Measurements from ENCODE around the gene ALOXE3.

The ALOXE3 gene

DNA sequence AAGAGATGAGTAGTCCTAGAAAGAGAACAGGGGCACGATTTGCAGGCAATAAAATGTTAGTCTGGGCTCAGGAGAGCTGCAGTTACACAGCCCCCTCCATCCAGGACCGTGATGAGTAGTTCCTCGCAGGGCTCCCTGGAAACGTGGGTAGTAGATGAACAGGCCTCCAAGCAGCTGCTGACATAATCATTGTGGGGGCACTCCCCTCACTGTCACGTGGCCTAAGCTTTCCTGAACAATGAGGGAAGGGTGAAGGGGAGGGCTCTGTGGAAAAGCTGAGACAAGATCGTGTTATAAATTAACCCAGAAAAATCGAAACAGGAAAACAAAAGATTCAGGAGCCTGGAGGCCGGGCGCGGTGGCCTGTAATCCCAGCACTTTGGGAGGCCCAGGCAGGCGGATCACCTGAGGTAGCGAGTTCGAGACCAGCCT lies 35.2 kb upstream of the ALOXE3 start:
- Histone ChIP-seq H3K9me3 (ENCODE audit: low read length) (no peaks in the 10 kb centered on the region), H3K4me3 (ENCODE audit: low read depth, low read length, poor library complexity, severe bottlenecking) (no peak overlapping the region), H3K27ac (ENCODE audit: low read depth, low read length, poor library complexity, severe bottlenecking) (peak overlapping the region; percentile 63), H3K4me2 (ENCODE audit: low read length) (peak overlapping the region; percentile 58; the same call in 1 of the 2 replicates), H3K27me3 (ENCODE audit: insufficient read depth, low read length) (no peaks in the 10 kb centered on the region), H3K36me3 (ENCODE audit: insufficient read depth, low read length) (peaks cover 14% of the 10 kb centered on the region), H3K79me2 (ENCODE audit: insufficient read depth, low read length) (no peaks in the 10 kb centered on the region), H3K9ac (ENCODE audit: low read length) (peak overlapping the region; percentile 29; the same call in 1 of the 2 replicates), H3K9me2 (ENCODE audit: low read depth, low read length) (no peaks in the 10 kb centered on the region), H2AFZ (ENCODE audit: low read length) (no peak overlapping the region), H4K20me1 (ENCODE audit: insufficient read depth, low read length) (no peaks in the 10 kb centered on the region), H3F3A (ENCODE audit: insufficient read depth, low read length) (no peaks in the 10 kb centered on the region), H3K4me1 (ENCODE audit: insufficient read depth, low read length, severe bottlenecking) (peaks cover 57% of the 10 kb centered on the region)
- no peak for TF ChIP-seq EZH2 (IDR thresholded peaks at IDR 0.05; ENCODE audit: borderline replicate concordance, low read length)
- TF ChIP-seq, protein P1, sequence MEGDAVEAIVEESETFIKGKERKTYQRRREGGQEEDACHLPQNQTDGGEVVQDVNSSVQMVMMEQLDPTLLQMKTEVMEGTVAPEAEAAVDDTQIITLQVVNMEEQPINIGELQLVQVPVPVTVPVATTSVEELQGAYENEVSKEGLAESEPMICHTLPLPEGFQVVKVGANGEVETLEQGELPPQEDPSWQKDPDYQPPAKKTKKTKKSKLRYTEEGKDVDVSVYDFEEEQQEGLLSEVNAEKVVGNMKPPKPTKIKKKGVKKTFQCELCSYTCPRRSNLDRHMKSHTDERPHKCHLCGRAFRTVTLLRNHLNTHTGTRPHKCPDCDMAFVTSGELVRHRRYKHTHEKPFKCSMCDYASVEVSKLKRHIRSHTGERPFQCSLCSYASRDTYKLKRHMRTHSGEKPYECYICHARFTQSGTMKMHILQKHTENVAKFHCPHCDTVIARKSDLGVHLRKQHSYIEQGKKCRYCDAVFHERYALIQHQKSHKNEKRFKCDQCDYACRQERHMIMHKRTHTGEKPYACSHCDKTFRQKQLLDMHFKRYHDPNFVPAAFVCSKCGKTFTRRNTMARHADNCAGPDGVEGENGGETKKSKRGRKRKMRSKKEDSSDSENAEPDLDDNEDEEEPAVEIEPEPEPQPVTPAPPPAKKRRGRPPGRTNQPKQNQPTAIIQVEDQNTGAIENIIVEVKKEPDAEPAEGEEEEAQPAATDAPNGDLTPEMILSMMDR (IDR thresholded peaks at IDR 0.05; ENCODE audit: low read length) = no peak

DNA sequence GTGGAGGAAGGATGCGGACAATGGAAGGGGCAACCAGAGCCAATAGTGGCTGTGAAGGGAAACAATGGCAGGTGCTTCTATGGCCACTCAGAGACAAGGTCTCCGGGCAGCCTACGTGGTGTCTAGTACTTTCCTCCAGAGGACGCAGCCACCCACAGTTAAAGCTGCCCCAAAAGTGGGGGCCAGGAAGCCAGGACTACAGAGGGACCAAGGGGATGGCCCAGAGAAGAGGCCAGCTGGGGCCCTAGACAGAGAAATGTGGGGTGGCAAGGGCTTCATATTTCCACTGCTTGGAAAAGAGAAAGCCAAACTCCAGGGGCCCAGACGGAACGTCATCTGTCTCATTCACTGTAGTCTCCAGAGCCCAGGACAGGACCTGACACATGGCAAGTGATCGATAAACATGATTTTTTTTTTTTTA lies 34.7 kb upstream of the ALOXE3 start:
- peak overlapping the region; percentile 70 for H3K4me3 ChIP-seq (ENCODE audit: low read depth, low read length, poor library complexity, severe bottlenecking)
- peaks cover 15% of the 10 kb centered on the region for H3K36me3 ChIP-seq (ENCODE audit: insufficient read depth, low read length)
- H3K4me2 ChIP-seq (ENCODE audit: low read length) = peak overlapping the region; percentile 77
- H3K9ac ChIP-seq (ENCODE audit: low read length) = no peak overlapping the region; the same call in 1 of the 2 replicates
- H2AFZ ChIP-seq (ENCODE audit: low read length) = no peak overlapping the region
- H3K27me3 ChIP-seq (ENCODE audit: insufficient read depth, low read length) = no peaks in the 10 kb centered on the region
- no peaks in the 10 kb centered on the region for H3K9me2 ChIP-seq (ENCODE audit: low read depth, low read length)
- no peaks in the 10 kb centered on the region for H3F3A ChIP-seq (ENCODE audit: insufficient read depth, low read length)
- H3K79me2 ChIP-seq (ENCODE audit: insufficient read depth, low read length) = no peaks in the 10 kb centered on the region
- H4K20me1 ChIP-seq (ENCODE audit: insufficient read depth, low read length) = no peaks in the 10 kb centered on the region
- H3K27ac ChIP-seq (ENCODE audit: low read depth, low read length, poor library complexity, severe bottlenecking) = peak overlapping the region; percentile 63
- peaks cover 57% of the 10 kb centered on the region for H3K4me1 ChIP-seq (ENCODE audit: insufficient read depth, low read length, severe bottlenecking)
- TF ChIP-seq, protein P1 (IDR thresholded peaks at IDR 0.05; ENCODE audit: low read length) = no peak
- no peak for TF ChIP-seq EZH2 (IDR thresholded peaks at IDR 0.05; ENCODE audit: borderline replicate concordance, low read length)
- H3K9me3 ChIP-seq (ENCODE audit: low read length) = no peaks in the 10 kb centered on the region

DNA sequence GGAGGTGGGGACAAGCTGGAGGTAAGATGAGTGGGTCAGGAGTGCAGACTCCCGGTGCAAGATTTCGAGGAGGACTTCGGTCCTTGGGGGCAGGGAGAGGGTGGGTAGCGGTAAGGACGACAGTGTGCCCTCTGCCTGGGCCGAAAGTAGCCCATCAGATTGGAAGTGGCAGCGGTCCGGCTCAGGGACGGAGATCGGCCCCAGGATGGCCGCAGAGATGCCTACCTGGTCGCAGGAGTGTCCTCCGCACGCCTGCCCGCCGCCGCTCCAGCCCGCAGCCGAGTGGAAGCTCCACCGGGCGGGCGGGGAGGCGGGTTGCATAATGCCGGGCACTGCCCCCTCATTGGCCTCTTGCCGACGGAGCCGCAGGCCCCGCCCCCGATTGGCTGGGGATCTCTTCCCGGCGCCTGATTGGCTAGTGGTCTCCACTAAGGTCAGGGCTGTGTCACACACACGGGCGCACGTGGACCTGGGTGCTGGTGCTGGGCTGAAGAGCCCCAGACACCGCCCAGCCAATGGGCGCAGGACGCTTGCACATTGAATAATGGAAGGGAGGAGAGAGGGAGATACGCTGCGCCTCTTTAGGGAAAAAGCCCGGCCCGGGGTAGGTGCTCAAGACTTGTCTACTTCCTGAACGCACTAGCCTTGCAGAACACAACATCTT lies 33.9 kb upstream of the ALOXE3 start, which contains the start of gene PER1:
Gene PER1 (minus strand): TSS at position 293 of the 664 bp plus-strand sequence. CDS start 1,698 bp downstream, outside the sequence.
- Histone ChIP-seq H3K4me2 (ENCODE audit: low read length) (peak within 1 kb of the TSS; percentile 77), H3K27ac (ENCODE audit: low read depth, low read length, poor library complexity, severe bottlenecking) (peak within 1 kb of the TSS; percentile 63), H3K36me3 (ENCODE audit: insufficient read depth, low read length) (peaks cover 21% of the 10 kb centered on the region), H2AFZ (ENCODE audit: low read length) (no peak within 1 kb of the TSS), H3K4me1 (ENCODE audit: insufficient read depth, low read length, severe bottlenecking) (peaks cover 56% of the 10 kb centered on the region), H3K79me2 (ENCODE audit: insufficient read depth, low read length) (no peaks in the 10 kb centered on the region), H3K9ac (ENCODE audit: low read length) (peak within 1 kb of the TSS; percentile 66), H3F3A (ENCODE audit: insufficient read depth, low read length) (no peaks in the 10 kb centered on the region), H3K9me3 (ENCODE audit: low read length) (no peaks in the 10 kb centered on the region), H3K27me3 (ENCODE audit: insufficient read depth, low read length) (no peaks in the 10 kb centered on the region), H3K9me2 (ENCODE audit: low read depth, low read length) (no peaks in the 10 kb centered on the region), H4K20me1 (ENCODE audit: insufficient read depth, low read length) (no peaks in the 10 kb centered on the region), H3K4me3 (ENCODE audit: low read depth, low read length, poor library complexity, severe bottlenecking) (peak within 1 kb of the TSS; percentile 70)
- no peak for TF ChIP-seq EZH2 (IDR thresholded peaks at IDR 0.05; ENCODE audit: borderline replicate concordance, low read length)
- TF ChIP-seq, protein P1 (IDR thresholded peaks at IDR 0.05; ENCODE audit: low read length) = no peak
